ENCODE results near the gene PPM1H.

PPM1H gene

GRCh38 chr12:62914443-62915203 lies 20.3 kb downstream of the PPM1H start:
- no peak overlapping the region for H3K4me3 ChIP-seq (ENCODE audit: low read depth, low read length)

DNA sequence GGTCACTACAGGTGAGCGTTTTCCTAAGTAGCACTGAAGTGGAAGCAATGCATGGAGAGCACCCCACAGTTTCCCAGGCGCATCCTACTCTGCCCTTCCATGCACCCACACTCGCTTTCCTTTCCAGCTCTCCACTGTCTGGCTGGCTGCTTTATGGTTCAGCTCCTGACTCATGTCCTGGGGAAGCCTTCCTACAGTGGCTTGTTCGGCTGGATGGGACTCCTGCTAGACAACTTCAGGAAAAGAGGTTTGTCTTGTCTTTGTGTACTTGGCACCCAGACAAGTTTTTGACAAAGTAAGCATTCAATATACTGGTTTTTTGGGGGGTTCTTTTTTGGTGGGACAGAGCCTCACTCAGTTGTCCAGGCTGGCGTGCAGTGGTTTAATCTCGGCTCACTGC lies 21.6 kb downstream of the PPM1H start:
- no peak overlapping the region for H3K4me3 ChIP-seq (ENCODE audit: low read depth, low read length)
- no peak for DNase-seq (ENCODE audit: low read depth)
- TF ChIP-seq POLR2A (IDR thresholded peaks at IDR 0.05; ENCODE audit: extremely low read depth, insufficient read length) = no peak
- no peak for TF ChIP-seq CTCF (IDR thresholded peaks at IDR 0.05; ENCODE audit: low read depth, low read length)
- TF ChIP-seq MYC (IDR thresholded peaks at IDR 0.05; ENCODE audit: low read depth, low read length) = no peak
- no peak for TF ChIP-seq MAX (IDR thresholded peaks at IDR 0.05; ENCODE audit: low read depth, low read length)

More at GRCh38 chr12:62914443-62915203, 20.3 kb downstream of the PPM1H start:
- peak; percentile 17 for DNase-seq (ENCODE audit: low read depth)
- no peak for TF ChIP-seq CTCF (IDR thresholded peaks at IDR 0.05; ENCODE audit: low read depth, low read length)
- no peak for TF ChIP-seq POLR2A (IDR thresholded peaks at IDR 0.05; ENCODE audit: extremely low read depth, insufficient read length)
- no peak for TF ChIP-seq MAX (IDR thresholded peaks at IDR 0.05; ENCODE audit: low read depth, low read length)
- no peak for TF ChIP-seq MYC (IDR thresholded peaks at IDR 0.05; ENCODE audit: low read depth, low read length)

DNA sequence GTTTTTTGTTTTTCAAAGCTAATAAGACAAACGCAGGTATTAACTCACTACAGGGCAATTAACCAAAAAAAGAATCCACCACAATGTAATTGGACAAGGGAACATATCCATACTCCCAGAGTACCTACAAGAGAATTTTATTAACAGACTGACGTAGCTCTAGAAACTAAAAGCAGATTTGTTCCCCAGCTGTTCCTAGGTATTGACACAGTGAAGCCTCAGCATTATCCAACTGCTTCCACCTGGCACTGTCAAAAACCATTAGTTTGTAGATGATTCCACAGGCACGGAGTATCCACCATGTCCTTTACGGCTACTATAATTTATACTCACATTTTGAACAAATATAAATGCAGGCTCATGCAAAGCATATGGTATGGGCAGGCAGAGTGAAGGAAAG lies 22.3 kb downstream of the PPM1H start:
- DNase-seq (ENCODE audit: low read depth) = no peak
- no peak for TF ChIP-seq CTCF (IDR thresholded peaks at IDR 0.05; ENCODE audit: low read depth, low read length)
- no peak for TF ChIP-seq POLR2A (IDR thresholded peaks at IDR 0.05; ENCODE audit: extremely low read depth, insufficient read length)
- TF ChIP-seq MYC (IDR thresholded peaks at IDR 0.05; ENCODE audit: low read depth, low read length) = no peak
- TF ChIP-seq MAX (IDR thresholded peaks at IDR 0.05; ENCODE audit: low read depth, low read length) = no peak

GRCh38 chr12:62911286-62911685 lies 23.7 kb downstream of the PPM1H start:
- H3K4me3 ChIP-seq (ENCODE audit: low read depth, low read length) = no peak overlapping the region
- TF ChIP-seq CTCF (IDR thresholded peaks at IDR 0.05; ENCODE audit: low read depth, low read length) (no peak), MAX (IDR thresholded peaks at IDR 0.05; ENCODE audit: low read depth, low read length) (no peak), MYC (IDR thresholded peaks at IDR 0.05; ENCODE audit: low read depth, low read length) (no peak), POLR2A (IDR thresholded peaks at IDR 0.05; ENCODE audit: extremely low read depth, insufficient read length) (no peak)
- no peak for DNase-seq (ENCODE audit: low read depth)

More for the DNA sequence above, 22.3 kb downstream of the PPM1H start:
- H3K4me3 ChIP-seq (ENCODE audit: low read depth, low read length) = no peak overlapping the region

- TF ChIP-seq MYC (IDR thresholded peaks at IDR 0.05; ENCODE audit: low read depth, low read length) (no peak), POLR2A (IDR thresholded peaks at IDR 0.05; ENCODE audit: extremely low read depth, insufficient read length) (no peak), MAX (IDR thresholded peaks at IDR 0.05; ENCODE audit: low read depth, low read length) (no peak), CTCF (IDR thresholded peaks at IDR 0.05; ENCODE audit: low read depth, low read length) (no peak)
- H3K4me3 ChIP-seq (ENCODE audit: low read depth, low read length) = no peak overlapping the region
- DNase-seq (ENCODE audit: low read depth) = no peak
Measured at GRCh38 chr12:62910549-62911169, 24.3 kb downstream of the PPM1H start.
